Uterus (tissue), 2 donors: ENCODE data around the gene PIH1D1.

ENCODE experiments used
- CTCF ChIP-seq, 4 experiments: fragments of 200-600 bp in 2 of 4; fragments of 450-650 bp in 2 of 4; sonication (generic) in 2 of 4; IDR thresholded peaks; one replicate each; pipeline ENCODE4 v1.5.1; 2016 to 2019; ENCODE audit warnings: antibody characterized with exemption in 4 of 4, mild to moderate bottlenecking in 2 of 4, moderate library complexity in 1 of 4
- POLR2A ChIP-seq, 2 donors: fragments of 450-650 bp; IDR thresholded peaks; one replicate each; pipeline ENCODE4 v1.6.1; 2016; ENCODE audit warnings: antibody characterized with exemption in 2 of 2, mild to moderate bottlenecking in 1 of 2, moderate library complexity in 1 of 2

GRCh38 chr19:49453757-49454240 lies 2.2 kb upstream of the PIH1D1 start:
- no peak for TF ChIP-seq CTCF (IDR thresholded peaks at IDR 0.05)
- TF ChIP-seq POLR2A (IDR thresholded peaks at IDR 0.05) = no peak
